KOPT-K1 (cell line): ENCODE measurements around the gene TMEM106C.

ENCODE experiments used
- H3K27ac ChIP-seq: fragments of 200-600 bp; sonication (generic); 2 replicates; pipeline ENCODE4 v1.5.1; 2016; ENCODE audit warnings: antibody characterized with exemption, mild to moderate bottlenecking, low read depth, low read length; ENCODE audit not compliant: poor library complexity, severe bottlenecking
- H3K36me3 ChIP-seq: fragments of 200-600 bp; sonication (generic); 2 replicates; pipeline ENCODE4 v1.5.1; 2017; ENCODE audit warnings: antibody characterized with exemption, mild to moderate bottlenecking, low read length, moderate library complexity; ENCODE audit not compliant: insufficient read depth
- H3K9me3 ChIP-seq: fragments of 200-600 bp; sonication (generic); 2 replicates; pipeline ENCODE4 v1.5.1; 2017; ENCODE audit warnings: antibody characterized with exemption, low read length, mild to moderate bottlenecking; ENCODE audit not compliant: insufficient read depth, poor library complexity, severe bottlenecking

TMEM106C gene

GRCh38 chr12:47980779-47981495 is 17.5 kb downstream of the TMEM106C start:
- Histone ChIP-seq H3K9me3 (no peaks in the 10 kb centered on the region), H3K36me3 (no peaks in the 10 kb centered on the region), H3K27ac (no peak overlapping the region)

GRCh38 chr12:47981496-47982260 is 18.3 kb downstream of the TMEM106C start:
- Histone ChIP-seq H3K36me3 (no peaks in the 10 kb centered on the region), H3K9me3 (no peaks in the 10 kb centered on the region), H3K27ac (no peak overlapping the region)

DNA sequence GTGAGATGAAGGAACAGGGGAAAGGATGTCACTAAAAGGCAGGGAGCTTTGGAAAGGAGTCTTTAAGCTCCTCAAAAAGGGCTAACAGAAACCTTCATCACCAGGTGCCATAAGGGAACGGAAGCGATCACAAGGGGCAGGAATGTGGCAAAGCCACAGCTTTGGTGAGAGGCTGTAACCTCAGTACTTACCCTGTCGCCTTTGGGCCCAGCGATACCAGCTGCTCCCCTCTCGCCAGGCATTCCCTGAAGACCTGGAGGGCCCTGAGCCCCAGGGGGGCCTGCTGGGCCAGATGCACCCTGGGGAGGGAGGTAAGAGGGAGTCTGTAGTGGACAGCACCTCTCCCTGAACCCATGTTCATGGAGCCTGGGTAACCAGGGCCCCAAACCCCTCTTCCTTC is 18.9 kb downstream of the TMEM106C start:
- no peaks in the 10 kb centered on the region for H3K9me3 ChIP-seq

DNA sequence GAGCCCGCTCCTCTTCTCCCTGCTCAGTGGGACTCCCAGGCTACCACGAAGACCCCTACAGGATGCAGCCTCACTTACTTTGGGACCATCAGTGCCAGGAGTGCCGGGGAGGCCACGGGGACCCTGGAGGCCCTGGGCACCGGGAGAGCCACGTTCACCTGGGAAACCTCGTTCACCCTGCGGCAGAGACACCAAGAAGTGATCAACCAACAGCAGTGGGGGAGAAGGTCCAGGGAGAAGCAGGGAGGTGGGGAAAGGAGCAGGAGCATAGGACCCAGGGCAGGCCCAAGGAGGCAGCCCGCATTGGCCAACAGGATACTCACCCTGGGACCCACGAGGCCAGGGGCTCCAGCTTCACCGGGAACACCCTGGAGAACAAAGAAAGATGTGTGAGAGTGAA is 19.4 kb downstream of the TMEM106C start:
- Histone ChIP-seq H3K9me3 (no peaks in the 10 kb centered on the region), H3K36me3 (no peaks in the 10 kb centered on the region), H3K27ac (no peak overlapping the region)

More for the DNA sequence above, 18.9 kb downstream of the TMEM106C start:
- H3K27ac ChIP-seq, result no peak overlapping the region
- no peaks in the 10 kb centered on the region for H3K36me3 ChIP-seq

- no peak overlapping the region for H3K27ac ChIP-seq
- H3K36me3 ChIP-seq, result no peaks in the 10 kb centered on the region
- no peaks in the 10 kb centered on the region for H3K9me3 ChIP-seq
Measured at GRCh38 chr12:47983541-47984115, 20.2 kb downstream of the TMEM106C start.

DNA sequence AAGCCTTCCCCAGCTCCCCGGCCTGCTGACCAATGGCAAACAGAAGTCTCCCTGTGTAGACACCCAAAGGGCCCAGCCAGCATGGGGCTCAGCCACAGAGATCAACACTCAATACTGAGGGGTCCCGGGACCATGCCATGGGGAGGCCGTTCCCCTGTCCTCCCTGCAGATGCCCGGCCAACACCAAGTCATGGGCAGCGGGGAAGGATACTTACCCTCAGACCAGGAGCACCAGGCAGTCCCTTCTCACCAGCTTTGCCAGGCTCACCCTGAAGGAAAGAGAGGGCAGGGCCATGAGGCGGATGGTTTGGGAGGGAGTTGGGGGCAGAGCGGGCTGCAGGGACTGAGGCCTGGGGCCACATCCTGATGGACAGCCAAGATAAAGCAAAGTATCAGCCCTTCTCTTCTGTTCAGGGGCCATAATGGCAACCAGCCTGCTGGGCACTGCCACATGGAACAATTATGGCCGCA is 21.0 kb downstream of the TMEM106C start:
- no peak overlapping the region for H3K27ac ChIP-seq
- no peaks in the 10 kb centered on the region for H3K9me3 ChIP-seq
- H3K36me3 ChIP-seq, result no peaks in the 10 kb centered on the region

- Histone ChIP-seq H3K27ac (no peak overlapping the region), H3K9me3 (no peaks in the 10 kb centered on the region), H3K36me3 (no peaks in the 10 kb centered on the region)
Measured at GRCh38 chr12:47985596-47986290, 22.3 kb downstream of the TMEM106C start.

DNA sequence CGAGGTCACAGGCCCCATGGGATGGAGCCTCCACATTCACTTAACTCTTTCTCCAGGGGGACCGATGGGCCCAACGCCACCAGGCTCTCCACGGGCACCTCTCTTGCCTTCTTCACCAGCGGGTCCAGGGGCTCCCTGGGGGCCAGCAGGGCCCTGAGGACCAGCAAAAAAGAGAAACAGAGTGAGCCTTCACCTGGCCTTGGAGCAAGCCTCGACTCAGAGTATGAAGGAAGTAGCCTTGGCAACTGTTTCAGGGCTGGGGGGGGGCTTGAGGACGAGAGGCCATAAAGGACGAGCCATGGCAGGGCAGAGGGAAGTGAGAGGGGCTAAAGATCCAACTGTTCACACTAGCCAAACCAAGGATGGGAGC is 22.9 kb downstream of the TMEM106C start:
- no peaks in the 10 kb centered on the region for H3K9me3 ChIP-seq
- H3K36me3 ChIP-seq, result no peaks in the 10 kb centered on the region
- H3K27ac ChIP-seq, result no peak overlapping the region

GRCh38 chr12:47986832-47987231 is 23.4 kb downstream of the TMEM106C start:
- H3K27ac ChIP-seq, result no peak overlapping the region
- H3K36me3 ChIP-seq, result no peaks in the 10 kb centered on the region
- no peaks in the 10 kb centered on the region for H3K9me3 ChIP-seq

GRCh38 chr12:47987411-47988072 is 24.1 kb downstream of the TMEM106C start:
- H3K36me3 ChIP-seq, result no peaks in the 10 kb centered on the region
- no peak overlapping the region for H3K27ac ChIP-seq
- H3K9me3 ChIP-seq, result no peaks in the 10 kb centered on the region

- Histone ChIP-seq H3K27ac (no peak overlapping the region), H3K9me3 (no peaks in the 10 kb centered on the region), H3K36me3 (no peaks in the 10 kb centered on the region)
Measured at GRCh38 chr12:47988073-47989022, 25.0 kb downstream of the TMEM106C start.

DNA sequence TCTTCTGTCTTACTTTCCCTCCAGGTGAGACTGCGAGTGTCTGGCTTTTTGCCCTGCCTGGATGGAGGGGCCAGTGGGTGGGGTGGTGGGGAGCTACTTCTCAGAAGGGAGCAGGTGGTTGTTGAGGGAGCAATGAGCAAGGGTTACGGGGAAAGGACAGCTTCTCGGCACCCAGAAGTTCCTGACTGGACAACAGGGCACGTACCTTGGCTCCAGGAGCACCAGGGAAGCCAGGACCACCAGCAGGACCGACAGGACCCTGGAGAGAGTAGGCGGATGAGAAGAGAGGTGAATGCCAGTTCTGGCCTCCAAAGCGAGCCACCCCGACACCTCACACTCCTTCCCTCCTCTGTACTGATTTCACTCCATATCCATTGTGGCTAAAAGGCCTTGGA is 25.6 kb downstream of the TMEM106C start:
- Histone ChIP-seq H3K27ac (no peak overlapping the region), H3K36me3 (no peaks in the 10 kb centered on the region), H3K9me3 (no peaks in the 10 kb centered on the region)

GRCh38 chr12:47989666-47990065 is 26.3 kb downstream of the TMEM106C start:
- H3K27ac ChIP-seq, result no peak overlapping the region
- no peaks in the 10 kb centered on the region for H3K36me3 ChIP-seq
- no peaks in the 10 kb centered on the region for H3K9me3 ChIP-seq
